T-helper 17 cell (primary cell): ENCODE measurements around the gene PSMB9. TPM values are rescaled to one million over a fixed set of nuclear protein-coding genes. Genes with fewer than 3 reads are reported as not detected.
A peak's percentile ranks its signal among the peaks of the same experiment; 100 is the strongest.
"Not testable (repeated sequence)": the region's sequence is repeated elsewhere in the genome, so short reads cannot be mapped to it uniquely, and the experiment has no call there.

Source experiments
- ATAC-seq: fragments of 150-1000 bp; cut with Tn5 transposase; 2 replicates; pipeline ENCODE4 v1.10.0; 2021; ENCODE audit warnings: mild to moderate bottlenecking, moderate library complexity
- DNase-seq, 3 donors: peaks; one replicate each; pipeline versions ENCODE4 v3.0.0 to v3.0.0-alpha.2; 2020 to 2021
- H3K9me3 ChIP-seq: one replicate; pipeline ENCODE4 v1.7.0; 2013; ENCODE audit warnings: low read length, mild to moderate bottlenecking; ENCODE audit not compliant: control insufficient read depth, poor library complexity, severe bottlenecking
- H3K27ac Mint-ChIP-seq: one replicate; pipeline ENCODE4 v1.8.0; 2022; ENCODE audit warnings: mild to moderate bottlenecking, moderate library complexity, mixed read lengths
- H3K27me3 Mint-ChIP-seq: one replicate; pipeline ENCODE4 v1.8.0; 2022; ENCODE audit warnings: mixed read lengths
- H3K36me3 Mint-ChIP-seq: one replicate; pipeline ENCODE4 v1.8.0; 2022; ENCODE audit warnings: low read depth, mixed read lengths
- H3K4me1 Mint-ChIP-seq: one replicate; pipeline ENCODE4 v1.8.0; 2022; ENCODE audit warnings: mild to moderate bottlenecking, mixed read lengths
- H3K4me3 Mint-ChIP-seq: one replicate; pipeline ENCODE4 v1.8.0; 2022; ENCODE audit warnings: mild to moderate bottlenecking, moderate library complexity, mixed read lengths
- total RNA-seq, 4 donors: library from RNA in 2 of 4; stranded (reverse) in 2 of 4; gene quantifications; one replicate each; pipeline ENCODE4 v1.2.3 and lab custom pipeline; 2022 to 2026

The PSMB9 gene
- total RNA-seq, 2 donors from 2014 or later, result 70.5 to 121 TPM

GRCh38 chr6:32855467-32856174 lies 1.6 kb downstream of the PSMB9 start:
- peaks cover 58% of the 10 kb centered on the region for H3K4me1 Mint-ChIP-seq
- no peak for ATAC-seq
- H3K27me3 Mint-ChIP-seq, result no peaks in the 10 kb centered on the region
- H3K27ac Mint-ChIP-seq, result peak overlapping the region; percentile 100
- peaks cover 31% of the 10 kb centered on the region for H3K36me3 Mint-ChIP-seq
- no peaks in the 10 kb centered on the region for H3K9me3 ChIP-seq
- H3K4me3 Mint-ChIP-seq, result peak overlapping the region; percentile 99
- DNase-seq, result no peak

- Mint-ChIP-seq H3K36me3 (peaks cover 20% of the 10 kb centered on the region), H3K4me3 (no peak overlapping the region), H3K27ac (no peak overlapping the region), H3K27me3 (no peaks in the 10 kb centered on the region), H3K4me1 (peaks cover 47% of the 10 kb centered on the region)
- DNase-seq (no peak), ATAC-seq (no peak)
- no peaks in the 10 kb centered on the region for H3K9me3 ChIP-seq
Measured at GRCh38 chr6:32857156-32857891, 3.3 kb downstream of the PSMB9 start.

- Mint-ChIP-seq H3K4me1 (peaks cover 43% of the 10 kb centered on the region), H3K27ac (peak overlapping the region; percentile 34), H3K4me3 (no peak overlapping the region), H3K27me3 (no peaks in the 10 kb centered on the region), H3K36me3 (peaks cover 18% of the 10 kb centered on the region)
- ATAC-seq, result no peak
- no peak for DNase-seq
- no peaks in the 10 kb centered on the region for H3K9me3 ChIP-seq
Measured at GRCh38 chr6:32858194-32858593, 4.2 kb downstream of the PSMB9 start.

- ATAC-seq (no peak), DNase-seq (no peak)
- peaks cover 9% of the 10 kb centered on the region for H3K36me3 Mint-ChIP-seq
- H3K4me3 Mint-ChIP-seq, result no peak overlapping the region
- H3K4me1 Mint-ChIP-seq, result peaks cover 35% of the 10 kb centered on the region
- H3K27ac Mint-ChIP-seq, result peak overlapping the region; percentile 83
- no peaks in the 10 kb centered on the region for H3K9me3 ChIP-seq
- H3K27me3 Mint-ChIP-seq, result no peaks in the 10 kb centered on the region
Measured at GRCh38 chr6:32860674-32861073, 6.7 kb downstream of the PSMB9 start.

GRCh38 chr6:32862725-32863124 lies 8.7 kb downstream of the PSMB9 start:
- H3K4me1 Mint-ChIP-seq, result peaks cover 29% of the 10 kb centered on the region
- peaks cover 2% of the 10 kb centered on the region for H3K36me3 Mint-ChIP-seq
- H3K4me3 Mint-ChIP-seq, result no peak overlapping the region
- DNase-seq, result no peak
- ATAC-seq, result no peak
- no peaks in the 10 kb centered on the region for H3K9me3 ChIP-seq
- no peak overlapping the region for H3K27ac Mint-ChIP-seq
- H3K27me3 Mint-ChIP-seq, result no peaks in the 10 kb centered on the region

GRCh38 chr6:32865724-32866443 lies 11.9 kb downstream of the PSMB9 start:
- peak overlapping the region; percentile 68 for H3K27ac Mint-ChIP-seq
- no peaks in the 10 kb centered on the region for H3K9me3 ChIP-seq
- H3K36me3 Mint-ChIP-seq, result peaks cover 2% of the 10 kb centered on the region
- H3K27me3 Mint-ChIP-seq, result no peaks in the 10 kb centered on the region
- ATAC-seq, result no peak
- H3K4me3 Mint-ChIP-seq, result no peak overlapping the region
- H3K4me1 Mint-ChIP-seq, result peaks cover 21% of the 10 kb centered on the region
- no peak for DNase-seq

GRCh38 chr6:32867022-32867477 lies 13.1 kb downstream of the PSMB9 start:
- Mint-ChIP-seq H3K27me3 (no peaks in the 10 kb centered on the region), H3K4me3 (peak overlapping the region; percentile 43), H3K27ac (peak overlapping the region; percentile 68), H3K36me3 (peaks cover 2% of the 10 kb centered on the region), H3K4me1 (peaks cover 19% of the 10 kb centered on the region)
- H3K9me3 ChIP-seq, result no peaks in the 10 kb centered on the region
- DNase-seq (no peak), ATAC-seq (peak; percentile 65)

GRCh38 chr6:32867554-32868256 lies 13.7 kb downstream of the PSMB9 start:
- Mint-ChIP-seq H3K36me3 (peaks cover 2% of the 10 kb centered on the region), H3K4me3 (peak overlapping the region; percentile 43), H3K4me1 (peaks cover 19% of the 10 kb centered on the region), H3K27me3 (no peaks in the 10 kb centered on the region), H3K27ac (peak overlapping the region; percentile 68)
- no peaks in the 10 kb centered on the region for H3K9me3 ChIP-seq
- DNase-seq (no peak), ATAC-seq (peak; percentile 39)

- no peaks in the 10 kb centered on the region for H3K27me3 Mint-ChIP-seq
- no peak overlapping the region for H3K4me3 Mint-ChIP-seq
- peak; percentile 68 to 83 (median 73) for DNase-seq
- no peaks in the 10 kb centered on the region for H3K9me3 ChIP-seq
- H3K36me3 Mint-ChIP-seq, result peaks cover 2% of the 10 kb centered on the region
- peak overlapping the region; percentile 68 for H3K27ac Mint-ChIP-seq
- ATAC-seq, result peak; percentile 84
- H3K4me1 Mint-ChIP-seq, result peaks cover 19% of the 10 kb centered on the region
Measured at GRCh38 chr6:32868257-32868788, 14.3 kb downstream of the PSMB9 start.

GRCh38 chr6:32873947-32874346 lies 20.0 kb downstream of the PSMB9 start:
- not testable (repeated sequence) for H3K27ac Mint-ChIP-seq, H3K4me3 Mint-ChIP-seq, ATAC-seq

GRCh38 chr6:32876603-32877002 lies 22.6 kb downstream of the PSMB9 start:
- H3K9me3 ChIP-seq, result no peaks in the 10 kb centered on the region
- DNase-seq (no peak), ATAC-seq (no peak)
- peaks cover 2% of the 10 kb centered on the region for H3K4me1 Mint-ChIP-seq
- no peak overlapping the region for H3K27ac Mint-ChIP-seq
- peaks cover 7% of the 10 kb centered on the region for H3K27me3 Mint-ChIP-seq
- peaks cover 10% of the 10 kb centered on the region for H3K36me3 Mint-ChIP-seq
- H3K4me3 Mint-ChIP-seq, result no peak overlapping the region

More at GRCh38 chr6:32873947-32874346, 20.0 kb downstream of the PSMB9 start:
- not testable (repeated sequence) for DNase-seq, H3K27me3 Mint-ChIP-seq, H3K4me1 Mint-ChIP-seq, H3K9me3 ChIP-seq, H3K36me3 Mint-ChIP-seq

GRCh38 chr6:32879691-32880090 lies 25.7 kb downstream of the PSMB9 start:
- Mint-ChIP-seq H3K36me3 (peaks cover 10% of the 10 kb centered on the region), H3K4me1 (peaks cover 2% of the 10 kb centered on the region), H3K27me3 (peaks cover 7% of the 10 kb centered on the region), H3K4me3 (no peak overlapping the region), H3K27ac (no peak overlapping the region)
- DNase-seq (no peak), ATAC-seq (no peak)
- no peaks in the 10 kb centered on the region for H3K9me3 ChIP-seq
